HepG2 (cell line): Measurements from ENCODE around the gene CROT.

Experiments used
- CTCF ChIP-seq: sonication (generic); formaldehyde crosslinking; IDR thresholded peaks from 2 replicates; pipeline ENCODE4 v1.5.0; 2020; ENCODE audit warnings: mild to moderate bottlenecking, missing genetic modification reagents, moderate library complexity
- IRF2 ChIP-seq: IDR thresholded peaks from 2 replicates; pipeline ENCODE4 v1.6.1; 2018; ENCODE audit warnings: missing genetic modification reagents, missing compliant biosample characterization
- MAZ ChIP-seq, 2 experiments: sonication (generic) in 1 of 2; formaldehyde crosslinking in 1 of 2; IDR thresholded peaks; 2 replicates each; pipeline versions ENCODE4 v1.5.0 to v1.6.1; 2012 to 2020; ENCODE audit warnings: low read depth in 2 of 2, mild to moderate bottlenecking in 2 of 2, borderline replicate concordance in 1 of 2, improper control_type of control experiment in 1 of 2, low read length in 1 of 2, missing genetic modification reagents in 1 of 2, moderate library complexity in 1 of 2
- POLR2A ChIP-seq, 2 experiments: IDR thresholded peaks; 2 replicates each; pipeline ENCODE4 v1.6.1; 2011; ENCODE audit warnings: low read depth in 2 of 2, low read length in 2 of 2, mild to moderate bottlenecking in 1 of 2, moderate library complexity in 1 of 2; ENCODE audit not compliant: insufficient read depth in 1 of 2
- TSC22D2 ChIP-seq: sonication (generic); formaldehyde crosslinking; IDR thresholded peaks from 2 replicates; pipeline ENCODE4 v1.5.1; 2020; ENCODE audit warnings: missing genetic modification reagents, mild to moderate bottlenecking, borderline replicate concordance
- ZBTB2 ChIP-seq: sonication (generic); formaldehyde crosslinking; IDR thresholded peaks from 2 replicates; pipeline ENCODE4 v1.8.0; 2022; ENCODE audit warnings: low read depth, missing genetic modification reagents
- ZNF34 ChIP-seq: sonication (generic); formaldehyde crosslinking; IDR thresholded peaks from 2 replicates; pipeline ENCODE4 v1.4.0; 2020; ENCODE audit warnings: mild to moderate bottlenecking, missing genetic modification reagents, borderline replicate concordance
- ZNF354B ChIP-seq: sonication (generic); formaldehyde crosslinking; IDR thresholded peaks from 2 replicates; pipeline ENCODE4 v1.8.0; 2022; ENCODE audit warnings: mild to moderate bottlenecking, missing genetic modification reagents

GRCh38 chr7:87354749-87355148 is 9.3 kb downstream of the CROT start:
- no peak for TF ChIP-seq ZBTB2 (CRISPR knock-in tag)
- no peak for TF ChIP-seq ZNF34 (CRISPR knock-in tag)
- no peak for TF ChIP-seq CTCF (CRISPR knock-in tag)
- no peak for TF ChIP-seq MAZ (IDR thresholded peaks at IDR 0.05; ENCODE audit: borderline replicate concordance, low read depth, low read length)
- no peak for TF ChIP-seq MAZ (CRISPR knock-in tag; IDR thresholded peaks at IDR 0.05; ENCODE audit: low read depth)
- TF ChIP-seq IRF2 (CRISPR knock-in tag): no peak
- no peak for TF ChIP-seq TSC22D2 (CRISPR knock-in tag)
- TF ChIP-seq POLR2A (IDR thresholded peaks at IDR 0.05; ENCODE audit: insufficient read depth in 1 of 2, low read depth in 2 of 2, low read length in 2 of 2): no peak
- no peak for TF ChIP-seq ZNF354B (CRISPR knock-in tag)
